HL-60 (cell line): ENCODE measurements around the gene ABL2.
A peak's percentile ranks its signal among the peaks of the same experiment; 100 is the strongest.

Experiments
- TF ChIP-seq, protein P1 (sequence below): IDR thresholded peaks from one replicate; pipeline ENCODE4 v1.5.1; 2011; ENCODE audit warnings: low read length, control low read depth, inconsistent platforms; ENCODE audit not compliant: insufficient read depth
- TF ChIP-seq, protein P2 (sequence below): IDR thresholded peaks from 2 replicates; pipeline ENCODE4 v1.6.1; 2012; ENCODE audit warnings: low read depth; ENCODE audit not compliant: insufficient replicate concordance

DNA sequence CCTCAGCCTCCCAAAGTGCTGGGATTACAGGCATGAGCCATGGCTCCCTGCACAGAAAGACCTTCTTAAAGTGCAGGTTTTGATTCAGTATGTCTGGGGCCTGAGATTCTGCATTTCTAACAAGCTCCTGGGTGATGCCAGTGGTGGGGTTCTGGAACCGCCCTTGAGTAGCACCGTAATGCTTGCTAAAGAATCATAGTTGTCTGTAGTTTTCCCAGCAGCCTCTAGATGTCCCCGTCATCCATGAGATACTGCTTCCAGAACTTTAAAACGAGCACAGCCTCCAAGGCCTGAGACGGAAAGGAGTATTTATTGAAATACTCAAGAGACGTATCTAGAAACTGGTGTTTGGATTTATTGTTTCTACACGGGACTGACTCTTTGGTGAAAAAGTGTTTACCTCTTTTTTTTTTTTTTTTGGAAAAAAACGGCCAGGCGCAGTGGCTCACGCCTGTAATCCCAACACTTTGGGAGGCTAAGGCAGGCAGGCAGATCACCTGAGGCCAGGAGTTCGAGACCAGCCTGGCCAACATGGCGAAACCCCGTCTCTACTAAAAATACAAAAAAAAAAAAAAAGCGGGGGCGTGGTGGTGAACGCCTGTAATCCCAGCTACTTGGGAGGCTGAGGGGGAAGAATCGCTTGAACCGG is 150.2 kb downstream of the ABL2 start:
- TF ChIP-seq, protein P1, sequence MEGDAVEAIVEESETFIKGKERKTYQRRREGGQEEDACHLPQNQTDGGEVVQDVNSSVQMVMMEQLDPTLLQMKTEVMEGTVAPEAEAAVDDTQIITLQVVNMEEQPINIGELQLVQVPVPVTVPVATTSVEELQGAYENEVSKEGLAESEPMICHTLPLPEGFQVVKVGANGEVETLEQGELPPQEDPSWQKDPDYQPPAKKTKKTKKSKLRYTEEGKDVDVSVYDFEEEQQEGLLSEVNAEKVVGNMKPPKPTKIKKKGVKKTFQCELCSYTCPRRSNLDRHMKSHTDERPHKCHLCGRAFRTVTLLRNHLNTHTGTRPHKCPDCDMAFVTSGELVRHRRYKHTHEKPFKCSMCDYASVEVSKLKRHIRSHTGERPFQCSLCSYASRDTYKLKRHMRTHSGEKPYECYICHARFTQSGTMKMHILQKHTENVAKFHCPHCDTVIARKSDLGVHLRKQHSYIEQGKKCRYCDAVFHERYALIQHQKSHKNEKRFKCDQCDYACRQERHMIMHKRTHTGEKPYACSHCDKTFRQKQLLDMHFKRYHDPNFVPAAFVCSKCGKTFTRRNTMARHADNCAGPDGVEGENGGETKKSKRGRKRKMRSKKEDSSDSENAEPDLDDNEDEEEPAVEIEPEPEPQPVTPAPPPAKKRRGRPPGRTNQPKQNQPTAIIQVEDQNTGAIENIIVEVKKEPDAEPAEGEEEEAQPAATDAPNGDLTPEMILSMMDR, result peak; percentile 53
- TF ChIP-seq, protein P2, sequence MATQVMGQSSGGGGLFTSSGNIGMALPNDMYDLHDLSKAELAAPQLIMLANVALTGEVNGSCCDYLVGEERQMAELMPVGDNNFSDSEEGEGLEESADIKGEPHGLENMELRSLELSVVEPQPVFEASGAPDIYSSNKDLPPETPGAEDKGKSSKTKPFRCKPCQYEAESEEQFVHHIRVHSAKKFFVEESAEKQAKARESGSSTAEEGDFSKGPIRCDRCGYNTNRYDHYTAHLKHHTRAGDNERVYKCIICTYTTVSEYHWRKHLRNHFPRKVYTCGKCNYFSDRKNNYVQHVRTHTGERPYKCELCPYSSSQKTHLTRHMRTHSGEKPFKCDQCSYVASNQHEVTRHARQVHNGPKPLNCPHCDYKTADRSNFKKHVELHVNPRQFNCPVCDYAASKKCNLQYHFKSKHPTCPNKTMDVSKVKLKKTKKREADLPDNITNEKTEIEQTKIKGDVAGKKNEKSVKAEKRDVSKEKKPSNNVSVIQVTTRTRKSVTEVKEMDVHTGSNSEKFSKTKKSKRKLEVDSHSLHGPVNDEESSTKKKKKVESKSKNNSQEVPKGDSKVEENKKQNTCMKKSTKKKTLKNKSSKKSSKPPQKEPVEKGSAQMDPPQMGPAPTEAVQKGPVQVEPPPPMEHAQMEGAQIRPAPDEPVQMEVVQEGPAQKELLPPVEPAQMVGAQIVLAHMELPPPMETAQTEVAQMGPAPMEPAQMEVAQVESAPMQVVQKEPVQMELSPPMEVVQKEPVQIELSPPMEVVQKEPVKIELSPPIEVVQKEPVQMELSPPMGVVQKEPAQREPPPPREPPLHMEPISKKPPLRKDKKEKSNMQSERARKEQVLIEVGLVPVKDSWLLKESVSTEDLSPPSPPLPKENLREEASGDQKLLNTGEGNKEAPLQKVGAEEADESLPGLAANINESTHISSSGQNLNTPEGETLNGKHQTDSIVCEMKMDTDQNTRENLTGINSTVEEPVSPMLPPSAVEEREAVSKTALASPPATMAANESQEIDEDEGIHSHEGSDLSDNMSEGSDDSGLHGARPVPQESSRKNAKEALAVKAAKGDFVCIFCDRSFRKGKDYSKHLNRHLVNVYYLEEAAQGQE, result no peak
